ENCODE measurements around the gene DENND6B. TPM values are rescaled to one million over a fixed set of nuclear protein-coding genes. Genes with fewer than 3 reads are reported as not detected.
A peak's percentile ranks its signal among the peaks of the same experiment; 100 is the strongest.
"Not testable (repeated sequence)": the region's sequence is repeated elsewhere in the genome, so short reads cannot be mapped to it uniquely, and the experiment has no call there.

Gene DENND6B
- total and polyA plus RNA-seq, 7 donors = 0.46 to 1.6 (median 0.81) TPM

- no peak overlapping the region for H3K27ac ChIP-seq
- intact Hi-C loops (cut with DNase I) = no loop called here
- H3K9me3 ChIP-seq = no peaks in the 10 kb centered on the region
- no peak for ATAC-seq
- no peak for DNase-seq
- no peak overlapping the region for H3K4me3 ChIP-seq
- WGBS, 3 donors = 93 to 94% (median 94%) methylated on average over 27 of the region's 27 CpGs
- H3K4me1 ChIP-seq = no peaks in the 10 kb centered on the region
- no peak for TF ChIP-seq CTCF (IDR thresholded peaks at IDR 0.05)
- no peaks in the 10 kb centered on the region for H3K27me3 ChIP-seq (ENCODE audit: insufficient read depth in 3 of 3, low read length in 2 of 3)
- peaks cover 0 to 18% of the 10 kb centered on the region in 2 donors for H3K36me3 ChIP-seq (ENCODE audit: insufficient read depth in 1 of 2, low read depth in 1 of 2)
Measured at GRCh38 chr22:50367778-50368500, 41.1 kb upstream of the DENND6B start.

DNA sequence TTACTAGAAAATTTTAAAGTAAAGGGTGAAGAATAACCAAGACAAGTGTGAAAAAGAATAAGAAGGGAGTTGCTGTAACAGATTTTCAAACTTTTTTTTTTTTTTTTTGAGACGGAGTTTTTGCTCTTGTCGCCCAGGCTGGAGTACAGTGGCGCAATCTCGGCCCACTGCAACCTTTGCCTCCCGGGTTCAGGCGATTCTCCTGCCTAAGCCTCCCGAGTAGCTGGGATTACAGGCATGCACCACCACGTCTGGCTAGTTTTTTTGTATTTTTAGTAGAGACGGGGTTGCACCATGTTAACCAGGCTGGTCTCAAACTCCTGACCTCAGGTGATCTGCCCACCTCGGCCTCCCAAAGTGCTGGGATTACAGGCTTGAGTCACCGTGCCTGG is 37.0 kb upstream of the DENND6B start:
- not testable (repeated sequence) for H3K4me1 ChIP-seq; DNase-seq; ATAC-seq; H3K9me3 ChIP-seq; H3K27ac ChIP-seq; H3K27me3 ChIP-seq (ENCODE audit: insufficient read depth in 3 of 3, low read length in 2 of 3); H3K4me3 ChIP-seq
- WGBS, 3 donors = 90 to 95% (median 92%) methylated on average over 11 of the region's 11 CpGs
- H3K36me3 ChIP-seq (ENCODE audit: insufficient read depth in 1 of 2, low read depth in 1 of 2) = peaks cover 3 to 27% of the 10 kb centered on the region in 2 donors
- intact Hi-C loops (cut with DNase I) = loop anchor here in 1 of 2 donors (5.0 kb wide), 1 partner anchor 134 kb away; no protein-coding TSS in a partner anchor

DNA sequence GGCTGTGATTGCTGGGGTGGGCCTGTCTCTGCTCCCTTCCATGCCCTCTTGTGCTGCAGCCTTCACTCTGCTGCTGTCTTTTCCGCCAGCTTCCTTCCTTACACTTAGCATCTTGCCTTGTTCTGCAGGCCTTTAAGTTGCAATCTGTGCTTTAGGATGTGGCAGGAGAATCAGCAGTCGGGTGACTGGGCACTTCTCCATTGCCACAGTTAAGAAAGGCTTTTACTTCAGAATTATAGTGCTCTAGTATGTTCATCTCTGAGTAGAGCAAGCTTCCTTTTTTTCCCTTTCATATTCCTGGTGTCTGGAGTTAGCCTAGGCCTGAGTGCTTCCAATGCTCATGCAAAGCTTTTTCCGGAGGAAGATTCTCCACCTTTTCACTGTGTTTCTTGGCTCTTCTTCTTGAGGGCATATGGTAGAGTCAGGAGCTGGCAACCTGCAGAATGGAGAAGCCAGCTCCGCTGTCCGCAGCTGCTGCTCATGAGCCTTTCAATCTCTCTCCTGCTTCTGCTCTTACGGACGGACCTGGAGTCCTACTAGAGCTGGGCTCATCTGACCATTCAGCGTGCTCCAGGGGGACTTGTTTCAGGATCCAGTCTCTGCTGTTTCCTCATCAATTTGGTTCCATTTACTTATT is 36.5 kb upstream of the DENND6B start:
- ATAC-seq (peak in 1 of 4 donors; percentile 20), DNase-seq (no peak)
- Histone ChIP-seq H3K27ac (no peak overlapping the region), H3K36me3 (ENCODE audit: insufficient read depth in 1 of 2, low read depth in 1 of 2) (peaks cover 3 to 23% of the 10 kb centered on the region in 2 donors), H3K9me3 (no peaks in the 10 kb centered on the region), H3K4me3 (no peak overlapping the region), H3K27me3 (ENCODE audit: insufficient read depth in 3 of 3, low read length in 2 of 3) (no peaks in the 10 kb centered on the region), H3K4me1 (no peaks in the 10 kb centered on the region)
- intact Hi-C loops (cut with DNase I) = loop anchor here in 1 of 2 donors (5.0 kb wide), 1 partner anchor 134 kb away; no protein-coding TSS in a partner anchor
- 67 to 84% (median 71%) methylated on average over 8 of the region's 8 CpGs for WGBS, 3 donors
- TF ChIP-seq CTCF (IDR thresholded peaks at IDR 0.05) = no peak

GRCh38 chr22:50361688-50362087 is 34.9 kb upstream of the DENND6B start:
- WGBS, 3 donors = 92 to 98% (median 94%) methylated on average over 5 of the region's 5 CpGs
- no peak for TF ChIP-seq CTCF (IDR thresholded peaks at IDR 0.05)
- intact Hi-C loops (cut with DNase I) = loop anchor here in 1 of 2 donors (5.0 kb wide), 1 partner anchor 136 kb away; no protein-coding TSS in a partner anchor
- Histone ChIP-seq H3K4me3 (no peak overlapping the region), H3K27me3 (ENCODE audit: insufficient read depth in 3 of 3, low read length in 2 of 3) (no peaks in the 10 kb centered on the region), H3K27ac (no peak overlapping the region), H3K9me3 (no peaks in the 10 kb centered on the region), H3K4me1 (no peaks in the 10 kb centered on the region), H3K36me3 (ENCODE audit: insufficient read depth in 1 of 2, low read depth in 1 of 2) (peaks cover 3 to 20% of the 10 kb centered on the region in 2 donors)
- ATAC-seq (no peak), DNase-seq (no peak)

DNA sequence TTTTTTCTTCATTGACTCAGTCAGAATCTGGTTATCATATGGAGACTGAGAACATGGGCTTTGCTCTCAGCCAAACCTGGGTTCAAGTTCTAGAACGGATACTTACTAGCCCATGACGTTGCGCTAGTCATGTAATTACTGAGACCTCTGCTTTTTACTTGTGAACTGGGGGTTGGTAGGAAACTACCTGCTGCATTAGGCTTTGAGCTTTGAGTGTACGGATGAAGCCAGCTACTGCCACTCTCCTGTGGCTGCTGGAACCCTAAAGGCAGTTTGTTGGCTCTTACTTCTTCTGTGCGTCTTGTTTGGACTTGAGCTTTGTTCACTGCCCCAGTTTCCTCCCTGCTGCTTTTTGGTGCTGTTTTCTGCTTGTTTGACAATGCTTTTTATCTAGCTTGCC is 34.4 kb upstream of the DENND6B start:
- intact Hi-C loops (cut with DNase I) = loop anchor here in 1 of 2 donors (5.0 kb wide), 1 partner anchor 136 kb away; no protein-coding TSS in a partner anchor
- Histone ChIP-seq H3K4me3 (no peak overlapping the region), H3K27ac (peak overlapping the region; percentile 1), H3K4me1 (no peaks in the 10 kb centered on the region), H3K27me3 (ENCODE audit: insufficient read depth in 3 of 3, low read length in 2 of 3) (no peaks in the 10 kb centered on the region), H3K9me3 (no peaks in the 10 kb centered on the region), H3K36me3 (ENCODE audit: insufficient read depth in 1 of 2, low read depth in 1 of 2) (peaks cover 3 to 24% of the 10 kb centered on the region in 2 donors)
- TF ChIP-seq CTCF (IDR thresholded peaks at IDR 0.05) = no peak
- no peak for ATAC-seq
- 93 to 97% (median 96%) methylated on average over 5 of the region's 5 CpGs for WGBS, 3 donors
- DNase-seq = no peak
